Choroid plexus epithelial cell (primary cell): ENCODE data around the gene ADM.

ENCODE experiments used
- DNase-seq: peaks from one replicate; pipeline ENCODE4 v3.0.0-alpha.2; 2010; ENCODE audit warnings: low read depth
- H3K4me3 ChIP-seq: 2 replicates; pipeline ENCODE4 v1.5.1; 2011; ENCODE audit warnings: low read depth, mild to moderate bottlenecking, control low read depth, low read length, moderate library complexity
- TF ChIP-seq, protein P1 (sequence below): conservative IDR thresholded peaks from 2 replicates; pipeline ENCODE4 v1.5.1; 2011; ENCODE audit warnings: low read depth, mild to moderate bottlenecking, control low read depth, inconsistent platforms, low read length, moderate library complexity

Gene ADM

DNA sequence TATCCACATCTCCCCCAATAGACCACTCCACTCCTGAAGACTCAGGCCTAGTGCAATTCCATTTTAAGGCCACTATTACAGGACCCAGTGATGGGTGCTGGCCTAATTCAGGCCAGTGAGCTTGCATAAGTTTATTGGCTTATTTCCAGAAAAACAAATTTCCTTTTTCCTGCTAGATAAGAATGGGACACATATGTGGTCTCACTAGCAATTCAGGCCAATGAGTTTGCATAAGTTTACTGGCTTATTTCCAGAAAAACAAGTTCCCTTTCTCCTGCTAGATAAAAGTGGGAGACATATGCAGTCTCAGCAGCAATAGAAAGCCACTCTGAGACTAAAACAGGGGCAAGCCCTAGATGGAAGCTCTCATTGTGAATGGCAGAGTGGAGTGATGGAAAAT lies 22.4 kb downstream of the ADM start:
- DNase-seq: peak; percentile 90
- TF ChIP-seq, protein P1, sequence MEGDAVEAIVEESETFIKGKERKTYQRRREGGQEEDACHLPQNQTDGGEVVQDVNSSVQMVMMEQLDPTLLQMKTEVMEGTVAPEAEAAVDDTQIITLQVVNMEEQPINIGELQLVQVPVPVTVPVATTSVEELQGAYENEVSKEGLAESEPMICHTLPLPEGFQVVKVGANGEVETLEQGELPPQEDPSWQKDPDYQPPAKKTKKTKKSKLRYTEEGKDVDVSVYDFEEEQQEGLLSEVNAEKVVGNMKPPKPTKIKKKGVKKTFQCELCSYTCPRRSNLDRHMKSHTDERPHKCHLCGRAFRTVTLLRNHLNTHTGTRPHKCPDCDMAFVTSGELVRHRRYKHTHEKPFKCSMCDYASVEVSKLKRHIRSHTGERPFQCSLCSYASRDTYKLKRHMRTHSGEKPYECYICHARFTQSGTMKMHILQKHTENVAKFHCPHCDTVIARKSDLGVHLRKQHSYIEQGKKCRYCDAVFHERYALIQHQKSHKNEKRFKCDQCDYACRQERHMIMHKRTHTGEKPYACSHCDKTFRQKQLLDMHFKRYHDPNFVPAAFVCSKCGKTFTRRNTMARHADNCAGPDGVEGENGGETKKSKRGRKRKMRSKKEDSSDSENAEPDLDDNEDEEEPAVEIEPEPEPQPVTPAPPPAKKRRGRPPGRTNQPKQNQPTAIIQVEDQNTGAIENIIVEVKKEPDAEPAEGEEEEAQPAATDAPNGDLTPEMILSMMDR: no peak
- no peak overlapping the region for H3K4me3 ChIP-seq

DNA sequence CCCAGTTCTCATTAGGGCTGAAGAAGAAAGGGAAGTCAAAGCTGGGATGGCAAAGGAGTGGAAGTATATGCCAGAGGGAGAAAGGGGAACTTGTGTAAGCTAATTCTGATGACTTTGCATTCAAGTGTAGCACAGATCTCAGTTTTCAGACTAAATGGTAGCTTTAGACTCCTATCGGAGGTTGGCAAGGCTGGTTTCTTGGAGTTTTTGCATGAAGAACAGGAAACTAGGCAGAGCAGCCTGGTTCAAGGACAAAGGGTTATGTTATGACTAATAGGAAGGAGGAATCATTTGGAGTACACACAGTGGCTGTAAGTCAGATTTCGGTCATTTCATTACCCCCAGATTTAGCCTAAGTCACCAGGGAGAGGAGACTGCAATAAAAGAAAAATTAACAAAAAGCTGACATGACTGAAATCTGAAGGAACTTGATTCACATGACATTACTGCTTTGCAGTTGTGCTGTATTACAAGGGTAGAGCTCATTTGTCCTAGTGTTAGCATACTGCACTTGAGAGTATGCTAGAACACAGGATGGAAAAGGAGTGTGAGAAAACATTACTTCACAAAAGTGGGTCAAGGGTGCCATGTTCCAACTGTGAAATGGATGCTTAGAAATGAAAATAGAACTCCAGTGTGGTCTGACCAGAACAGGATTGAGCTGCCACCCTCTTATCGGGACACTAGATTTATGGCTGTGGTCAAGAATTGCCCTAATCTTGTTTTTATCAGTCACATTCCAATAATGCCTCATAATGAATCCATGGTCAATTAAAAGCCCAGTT lies 23.6 kb downstream of the ADM start:
- peak; percentile 81 for DNase-seq
- no peak overlapping the region for H3K4me3 ChIP-seq
- TF ChIP-seq, protein P1: no peak

DNA sequence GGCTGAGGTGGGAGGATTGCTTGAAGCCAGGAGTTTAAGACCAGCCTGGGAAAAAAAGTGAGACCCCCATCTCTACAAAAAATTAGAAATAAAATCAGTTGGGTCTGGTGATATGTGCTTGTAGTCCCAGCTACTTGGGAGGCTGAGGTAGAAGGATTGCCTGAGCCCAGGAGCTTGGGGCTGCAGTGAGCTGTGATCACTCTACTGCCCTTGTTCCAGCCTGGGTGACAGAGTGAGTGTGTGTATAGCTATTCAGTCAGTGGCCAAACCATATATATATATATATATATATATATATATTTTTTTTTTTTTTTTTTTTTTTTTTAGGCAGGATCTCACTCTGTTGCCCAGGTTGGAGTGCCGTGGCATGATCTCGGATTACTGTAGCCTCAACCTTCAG lies 24.5 kb downstream of the ADM start:
- no peak overlapping the region for H3K4me3 ChIP-seq
- TF ChIP-seq, protein P1: no peak
- no peak for DNase-seq

DNA sequence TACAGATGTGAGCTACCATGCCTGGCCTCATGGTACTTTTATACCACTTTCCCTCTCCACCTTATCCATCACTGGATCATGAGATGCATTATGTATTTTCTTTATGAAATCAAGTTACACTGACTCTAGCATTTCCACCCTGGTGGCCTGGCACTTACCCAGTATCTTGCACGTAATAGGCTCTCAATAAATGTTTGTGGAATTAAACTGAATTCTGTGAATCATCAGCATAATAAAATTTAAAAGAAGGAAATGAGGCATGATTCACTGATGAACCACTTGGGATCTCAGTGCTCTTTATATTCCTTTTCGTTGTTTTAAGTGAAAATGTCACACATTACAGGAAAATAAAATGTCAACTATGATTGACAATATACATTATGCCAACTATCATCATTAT lies 25.1 kb downstream of the ADM start:
- TF ChIP-seq, protein P1: no peak
- no peak overlapping the region for H3K4me3 ChIP-seq
- peak; percentile 80 for DNase-seq

DNA sequence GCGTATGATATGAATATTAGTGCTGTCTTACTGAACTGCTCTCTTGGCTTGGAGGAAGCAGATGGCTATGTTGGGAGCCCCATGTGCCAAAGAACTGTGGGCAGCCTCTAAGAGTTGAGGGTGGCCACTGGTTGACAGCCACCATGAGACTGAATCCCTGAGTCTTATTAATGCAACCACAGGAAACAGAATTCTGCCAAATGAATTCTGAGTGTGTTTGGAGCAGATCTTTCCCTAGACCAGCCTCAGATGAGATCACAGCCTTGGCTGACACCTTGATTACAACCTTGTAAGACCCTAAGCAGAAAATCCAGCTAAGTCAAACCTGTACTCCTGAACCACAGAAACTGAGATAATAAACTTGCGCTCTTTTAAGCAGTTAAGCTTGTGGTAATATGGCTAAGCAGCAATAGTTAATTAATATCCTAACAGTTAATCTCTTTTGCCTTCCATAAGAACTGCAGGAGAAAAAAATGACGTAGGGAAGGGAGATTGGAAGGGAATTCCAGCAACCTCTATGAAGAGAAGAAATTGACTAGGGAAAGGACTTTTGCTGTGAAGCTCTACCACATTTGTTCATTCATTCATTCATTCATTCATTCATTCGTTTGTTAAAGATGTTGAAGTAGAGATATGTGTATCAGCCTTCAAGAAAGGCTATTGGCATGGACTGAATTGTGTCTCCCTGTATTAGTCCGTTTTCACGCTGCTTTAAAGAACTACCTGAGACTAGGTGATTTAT lies 26.8 kb downstream of the ADM start:
- TF ChIP-seq, protein P1: no peak
- DNase-seq: no peak
- H3K4me3 ChIP-seq: no peak overlapping the region

DNA sequence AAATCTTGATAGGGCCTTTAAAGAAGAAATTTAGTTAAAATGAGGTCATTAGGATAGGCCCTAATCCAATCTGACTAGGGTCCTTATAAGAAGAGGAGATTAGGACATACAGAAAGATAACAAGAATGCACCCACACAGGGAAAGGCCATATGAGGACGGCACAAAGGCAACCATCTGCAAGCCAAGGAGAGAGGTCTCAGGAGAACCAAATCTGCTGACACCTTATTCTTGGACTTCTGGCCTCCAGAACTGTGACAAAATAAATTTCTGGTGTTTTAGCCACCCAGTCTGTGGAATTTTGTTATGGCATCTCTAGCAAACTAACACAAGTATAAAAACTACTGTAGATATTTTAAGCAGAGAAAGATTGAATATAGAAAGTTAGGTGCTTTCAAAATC lies 28.6 kb downstream of the ADM start:
- DNase-seq: no peak
- no peak overlapping the region for H3K4me3 ChIP-seq
- TF ChIP-seq, protein P1: no peak
